Fibroblast of the conjunctiva (primary cell): Measurements from ENCODE around the gene SFTPB.
A peak's percentile ranks its signal among the peaks of the same experiment; 100 is the strongest.
"Not testable (repeated sequence)": the region's sequence is repeated elsewhere in the genome, so short reads cannot be mapped to it uniquely, and the experiment has no call there.

Experiments used
- DNase-seq: peaks from one replicate; pipeline ENCODE4 v3.0.0-alpha.2; 2010; ENCODE audit warnings: low read depth

Gene SFTPB

GRCh38 chr2:85668009-85668856 lies at the start of gene SFTPB:
Gene SFTPB, minus strand, starts transcription at chr2:85668199. Its CDS starts 16 bp downstream, at chr2:85668183.
- DNase-seq: no peak

- DNase-seq: peak; percentile 74
Measured at GRCh38 chr2:85717308-85718008, 49.5 kb upstream of the SFTPB start.

- no peak for DNase-seq
Measured at GRCh38 chr2:85716346-85716914, 48.4 kb upstream of the SFTPB start.

- no peak for DNase-seq
Measured at GRCh38 chr2:85714841-85715240, 46.8 kb upstream of the SFTPB start.

GRCh38 chr2:85714421-85714820 lies 46.4 kb upstream of the SFTPB start:
- not testable (repeated sequence) for DNase-seq

- DNase-seq: no peak
Measured at GRCh38 chr2:85713836-85714235, 45.8 kb upstream of the SFTPB start.

GRCh38 chr2:85712849-85713612 lies 45.0 kb upstream of the SFTPB start:
- DNase-seq: no peak

GRCh38 chr2:85712336-85712735 lies 44.3 kb upstream of the SFTPB start:
- DNase-seq: no peak

- no peak for DNase-seq
Measured at GRCh38 chr2:85711578-85712060, 43.6 kb upstream of the SFTPB start.

GRCh38 chr2:85710687-85711577 lies 42.9 kb upstream of the SFTPB start:
- no peak for DNase-seq

- no peak for DNase-seq
Measured at GRCh38 chr2:85709401-85709811, 41.4 kb upstream of the SFTPB start.

- DNase-seq: no peak
Measured at GRCh38 chr2:85708641-85709040, 40.6 kb upstream of the SFTPB start.

GRCh38 chr2:85707304-85707703 lies 39.3 kb upstream of the SFTPB start:
- DNase-seq: peak; percentile 87

GRCh38 chr2:85706599-85707296 lies 38.7 kb upstream of the SFTPB start:
- no peak for DNase-seq

- no peak for DNase-seq
Measured at GRCh38 chr2:85706063-85706462, 38.1 kb upstream of the SFTPB start.

- peak; percentile 97 for DNase-seq
Measured at GRCh38 chr2:85705680-85706039, 37.7 kb upstream of the SFTPB start.

- no peak for DNase-seq
Measured at GRCh38 chr2:85704800-85705679, 37.0 kb upstream of the SFTPB start.

- no peak for DNase-seq
Measured at GRCh38 chr2:85704038-85704437, 36.0 kb upstream of the SFTPB start.

GRCh38 chr2:85703329-85703728 lies 35.3 kb upstream of the SFTPB start:
- DNase-seq: no peak
